D721Med (cell line): ENCODE results near the gene PCSK9.
A peak's percentile ranks its signal among the peaks of the same experiment; 100 is the strongest.

Experiments used
- DNase-seq: peaks from one replicate; pipeline ENCODE4 v3.0.0; 2011; ENCODE audit warnings: low spot score; ENCODE audit not compliant: insufficient read length
- FAIRE-seq: peaks from 2 replicates; lab custom pipeline; 2011; peaks lifted over from hg19 to GRCh38; lab: Jason Lieb, UNC
- CTCF ChIP-seq: IDR thresholded peaks from 2 replicates; pipeline ENCODE4 v1.5.1; 2012; ENCODE audit warnings: mild to moderate bottlenecking, control low read depth; ENCODE audit not compliant: insufficient read depth; ENCODE audit errors: missing control alignments

PCSK9 gene

DNA sequence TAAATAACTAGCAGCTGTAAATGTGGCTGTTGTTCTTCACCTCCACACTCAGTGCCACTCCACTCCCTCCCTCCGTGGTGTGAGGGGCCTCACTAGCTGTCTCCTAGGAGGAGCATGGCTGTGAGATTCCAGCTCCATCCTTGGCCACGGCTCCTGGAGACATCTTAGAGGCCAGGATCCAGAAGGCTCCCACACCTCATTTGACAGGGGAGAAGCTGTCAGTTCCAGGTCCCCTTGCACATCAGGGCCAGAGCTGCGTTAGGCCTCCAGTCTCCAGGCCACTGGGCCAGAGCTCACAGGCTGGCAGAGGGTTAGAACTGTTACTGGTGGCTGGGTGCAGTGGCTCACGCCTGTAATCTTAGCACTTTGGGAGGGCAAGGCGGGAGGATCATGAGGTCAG, 15.0 kb downstream of the PCSK9 start:
- no peak for TF ChIP-seq CTCF
- no peak for FAIRE-seq
- no peak for DNase-seq

- no peak for TF ChIP-seq CTCF
- DNase-seq (peak; percentile 2), FAIRE-seq (no peak)
Measured at GRCh38 chr1:55055084-55055882, 15.9 kb downstream of the PCSK9 start.

GRCh38 chr1:55055951-55056631, 16.7 kb downstream of the PCSK9 start:
- FAIRE-seq (no peak), DNase-seq (no peak)
- no peak for TF ChIP-seq CTCF

DNA sequence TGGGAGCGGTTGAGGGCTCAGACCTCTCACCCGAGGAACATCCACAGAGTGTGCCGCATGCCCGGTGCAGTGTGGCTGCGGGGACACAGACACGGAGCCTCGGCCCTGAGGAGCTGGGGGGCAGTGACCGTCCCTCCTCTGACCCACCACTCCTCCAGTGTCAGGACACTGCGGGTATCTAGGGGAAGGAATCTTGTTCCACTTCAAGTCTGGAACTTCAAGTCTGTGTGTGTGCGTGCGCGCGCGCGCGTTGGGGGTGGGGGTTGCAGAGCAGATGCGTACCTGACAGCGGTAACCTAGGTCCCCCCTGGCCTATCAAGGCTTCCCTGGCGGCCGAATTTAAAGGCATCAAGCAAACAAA, 17.3 kb downstream of the PCSK9 start:
- FAIRE-seq (no peak), DNase-seq (no peak)
- no peak for TF ChIP-seq CTCF

DNA sequence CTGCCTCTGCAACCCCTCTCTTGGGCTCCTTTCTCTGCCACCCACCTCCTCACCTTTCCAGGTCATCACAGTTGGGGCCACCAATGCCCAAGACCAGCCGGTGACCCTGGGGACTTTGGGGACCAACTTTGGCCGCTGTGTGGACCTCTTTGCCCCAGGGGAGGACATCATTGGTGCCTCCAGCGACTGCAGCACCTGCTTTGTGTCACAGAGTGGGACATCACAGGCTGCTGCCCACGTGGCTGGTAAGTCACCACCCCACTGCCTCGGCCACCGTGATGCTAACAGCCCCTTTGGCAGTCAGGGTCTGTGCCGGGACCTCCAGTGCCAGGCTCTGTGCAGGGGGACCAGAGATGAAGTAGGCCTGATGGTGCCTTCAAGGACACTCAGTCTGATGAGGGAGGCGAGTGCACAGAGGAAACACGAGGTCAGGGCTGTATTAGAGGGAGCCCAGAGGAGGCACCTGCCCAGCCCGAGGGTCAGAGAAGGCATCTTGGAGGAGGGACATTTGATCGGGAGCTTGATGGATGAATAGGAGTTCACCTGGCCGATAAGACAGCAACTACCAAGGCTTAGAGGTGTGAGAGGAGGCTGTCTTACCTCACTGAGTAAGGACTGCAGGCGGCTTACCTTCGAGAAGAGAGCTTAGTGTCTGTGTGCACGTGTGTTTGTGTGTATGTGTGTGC, 18.1 kb downstream of the PCSK9 start:
- FAIRE-seq (no peak), DNase-seq (no peak)
- no peak for TF ChIP-seq CTCF

- no peak for TF ChIP-seq CTCF
- peak; percentile 6 for DNase-seq
- no peak for FAIRE-seq
Measured at GRCh38 chr1:55057956-55058298, 18.6 kb downstream of the PCSK9 start.
